Endothelial cell of umbilical vein (primary cell): ENCODE data around the gene ZDHHC16. TPM values are rescaled to one million over a fixed set of nuclear protein-coding genes. Genes with fewer than 3 reads are reported as not detected.

Experiments used
- BruUV-seq: library from RNA; stranded (reverse); fragments of 400-500 nt; replicated peaks from 2 replicates; lab custom pipeline; 2021; lab: Mats Ljungman, UMichigan
- CTCF ChIA-PET: fragments of 300-600, 350-600 bp; sonication (Branson Sonifier 250); formaldehyde crosslinking; loops from one replicate; lab custom pipeline; 2021; ENCODE audit warnings: antibody characterized with exemption, inconsistent platforms; lab: Charles Lee
- POLR2A ChIA-PET: fragments of 300-600, 350-600 bp; sonication (Branson Sonifier 250); formaldehyde crosslinking; loops from one replicate; lab custom pipeline; 2021; ENCODE audit warnings: antibody characterized with exemption, inconsistent platforms; lab: Charles Lee
- DNase-seq: peaks from one replicate; pipeline ENCODE4 v3.0.0-alpha.2; 2011; ENCODE audit warnings: low read depth, low spot score
- FAIRE-seq: peaks from 2 replicates; lab custom pipeline; 2011; peaks lifted over from hg19 to GRCh38; lab: Jason Lieb, UNC
- H2AFZ ChIP-seq: 2 replicates; pipeline ENCODE4 v1.6.0; 2012; ENCODE audit warnings: low read depth, low read length, control low read depth, inconsistent platforms
- H3K27ac ChIP-seq: 2 replicates; pipeline ENCODE4 v1.5.1; 2011; ENCODE audit warnings: low read depth, mild to moderate bottlenecking, control low read depth, low read length, moderate library complexity; ENCODE audit not compliant: insufficient read depth
- H3K27me3 ChIP-seq, 2 experiments: 2 replicates each; pipeline versions ENCODE4 v1.6.0 to v1.6.1; 2011; ENCODE audit warnings: low read length in 2 of 2, mixed read lengths in 1 of 2; ENCODE audit not compliant: control insufficient read depth in 2 of 2, insufficient read depth in 2 of 2
- H3K36me3 ChIP-seq, 2 experiments: 2 replicates in 1 of 2; 3 replicates in 1 of 2; pipeline ENCODE4 v1.5.1; 2011; ENCODE audit warnings: low read length in 2 of 2, mild to moderate bottlenecking in 1 of 2, moderate library complexity in 1 of 2; ENCODE audit not compliant: control insufficient read depth in 2 of 2, insufficient read depth in 2 of 2; ENCODE audit errors: extremely low read depth in 1 of 2
- H3K4me1 ChIP-seq: 3 replicates; pipeline ENCODE4 v1.5.1; 2011; ENCODE audit warnings: mild to moderate bottlenecking, low read length; ENCODE audit not compliant: control insufficient read depth, insufficient read depth; ENCODE audit errors: extremely low read depth
- H3K4me2 ChIP-seq: 2 replicates; pipeline ENCODE4 v1.6.1; 2011; ENCODE audit warnings: low read length, control low read depth, mixed read lengths; ENCODE audit not compliant: insufficient read depth
- H3K4me3 ChIP-seq, 3 experiments: fragments of 200-600 bp in 1 of 3; sonication (generic), shearing (Covaris generic) in 1 of 3; replicated peaks in 1 of 3; 2 replicates each; pipeline ENCODE4 v1.5.1; 2011 to 2016; ENCODE audit warnings: control low read depth in 3 of 3, low read length in 3 of 3, mild to moderate bottlenecking in 2 of 3, inconsistent platforms in 1 of 3, low read depth in 1 of 3, moderate library complexity in 1 of 3; ENCODE audit not compliant: insufficient read depth in 1 of 3
- H3K79me2 ChIP-seq: 2 replicates; pipeline ENCODE4 v1.6.0; 2012; ENCODE audit warnings: low read length, inconsistent platforms; ENCODE audit not compliant: control insufficient read depth, insufficient read depth
- H3K9ac ChIP-seq: replicated peaks from 2 replicates; pipeline ENCODE3; 2011; ENCODE audit warnings: low read length, control low read depth; ENCODE audit not compliant: insufficient read depth; ENCODE audit errors: extremely low read depth
- H3K9me1 ChIP-seq: replicated peaks from 3 replicates; pipeline ENCODE4 v1.6.0; 2011; ENCODE audit warnings: mild to moderate bottlenecking, low read length; ENCODE audit not compliant: control insufficient read depth, insufficient read depth; ENCODE audit errors: extremely low read depth
- H3K9me3 ChIP-seq: replicated peaks from 2 replicates; pipeline ENCODE4 v1.5.1; 2012; ENCODE audit warnings: low read length, inconsistent platforms; ENCODE audit not compliant: control insufficient read depth, insufficient read depth
- H4K20me1 ChIP-seq: replicated peaks from 2 replicates; pipeline ENCODE3; 2011; ENCODE audit warnings: mild to moderate bottlenecking, low read length; ENCODE audit not compliant: control insufficient read depth, insufficient read depth; ENCODE audit errors: extremely low read depth
- CTCF ChIP-seq, 2 donors: IDR thresholded peaks; 1 replicate in 1 of 2; 2 replicates in 1 of 2; pipeline ENCODE4 v1.5.1; 2011; ENCODE audit warnings: low read length in 2 of 2, mild to moderate bottlenecking in 2 of 2, moderate library complexity in 2 of 2, control low read depth in 1 of 2, inconsistent platforms in 1 of 2, low read depth in 1 of 2; ENCODE audit not compliant: insufficient read depth in 1 of 2; ENCODE audit errors: extremely low read depth in 1 of 2
- EZH2 ChIP-seq: IDR thresholded peaks from 2 replicates; pipeline ENCODE4 v1.6.1; 2012; ENCODE audit warnings: borderline replicate concordance, low read depth, mild to moderate bottlenecking, moderate library complexity, low read length, inconsistent platforms; ENCODE audit not compliant: severe bottlenecking
- FOS ChIP-seq: IDR thresholded peaks from 2 replicates; pipeline ENCODE4 v1.6.1; 2011; ENCODE audit warnings: mild to moderate bottlenecking, low read length, moderate library complexity, borderline replicate concordance; ENCODE audit not compliant: insufficient read depth
- GATA2 ChIP-seq: IDR thresholded peaks from 2 replicates; pipeline ENCODE4 v1.7.0; 2011; ENCODE audit warnings: low read depth, mild to moderate bottlenecking, moderate library complexity, mixed read lengths, low read length; ENCODE audit not compliant: insufficient read length, insufficient read depth
- JUN ChIP-seq: IDR thresholded peaks from 2 replicates; pipeline ENCODE4 v1.6.1; 2011; ENCODE audit warnings: borderline replicate concordance, low read depth; ENCODE audit not compliant: insufficient read length, insufficient read depth
- MAX ChIP-seq: IDR thresholded peaks from 2 replicates; pipeline ENCODE4 v1.6.1; 2011; ENCODE audit not compliant: insufficient read depth, insufficient read length
- MYC ChIP-seq: IDR thresholded peaks from one replicate; pipeline ENCODE4 v1.6.1; 2011; ENCODE audit warnings: mild to moderate bottlenecking, low read depth, low read length
- POLR2A ChIP-seq: IDR thresholded peaks from 2 replicates; pipeline ENCODE4 v1.6.1; 2012; ENCODE audit warnings: low read depth, mild to moderate bottlenecking, control low read depth, low read length
- POLR2AphosphoS5 ChIP-seq: IDR thresholded peaks from 2 replicates; pipeline ENCODE4 v1.6.1; 2012; ENCODE audit warnings: low read depth, mild to moderate bottlenecking, control low read depth, low read length, moderate library complexity; ENCODE audit not compliant: insufficient read depth
- dilution Hi-C: fragments of 300-500 bp; cut with MboI; formaldehyde crosslinking; loops from one replicate; pipeline ENCODE4 v1.15.0; 2019; ENCODE audit warnings: low sequenced_read_pairs; ENCODE audit not compliant: extremely low pct_ligation_motif_present
- intact Hi-C: fragments of 100-400 bp; cut with micrococcal nuclease; formaldehyde crosslinking; loops from one replicate; pipeline ENCODE4 v1.10.0; 2022
- polyA plus RNA-seq, 4 experiments: library from polyadenylated mRNA; depleted of rRNA in 3 of 4; stranded (reverse) in 3 of 4; unstranded in 1 of 4; fragments of >200 nt; gene quantifications; 2 replicates each; pipeline versions ENCODE4 v1.2.1 to v1.2.3, GENCODE V29; 2011 to 2012; ENCODE audit warnings: missing spikeins in 1 of 4
- total RNA-seq: library from RNA; stranded (reverse); gene quantifications from 2 replicates; pipeline ENCODE4 v1.2.3, GENCODE V29; 2021

The ZDHHC16 gene
- total and polyA plus RNA-seq, 2 donors (not counting 3 experiments of a cell fraction or from before 2014, with no cell fraction given), result 52.0 to 125 TPM

GRCh38 chr10:97445357-97445721 is 636 bp upstream of the ZDHHC16 start:
- intact Hi-C loops, result no loop called here

More at GRCh38 chr10:97445357-97445721, 636 bp upstream of the ZDHHC16 start:
- TSS peak; percentile 52 for BruUV-seq
- Histone ChIP-seq H3K9me3 (no peaks in the 10 kb centered on the region), H3K27me3 (no peaks in the 10 kb centered on the region), H3K4me3 (peak overlapping the region; percentile 41 to 96 (median 87)), H3K4me2 (peak overlapping the region; percentile 72), H3K27ac (no peak overlapping the region), H3K36me3 (peaks cover 1 to 5% of the 10 kb centered on the region in 2 experiments), H4K20me1 (no peaks in the 10 kb centered on the region), H3K4me1 (peaks cover 12% of the 10 kb centered on the region), H3K79me2 (peaks cover 44% of the 10 kb centered on the region), H3K9me1 (no peaks in the 10 kb centered on the region), H2AFZ (peak overlapping the region; percentile 30), H3K9ac (peak overlapping the region; percentile 27)
- ChIA-PET CTCF (no interaction called here), POLR2A (no interaction called here)
- dilution Hi-C loops, result no loop called here
- TF ChIP-seq EZH2 (no peak), GATA2 (no peak), JUN (no peak), POLR2AphosphoS5 (no peak), MAX (no peak), FOS (no peak), MYC (no peak), POLR2A (no peak), CTCF (IDR thresholded peaks at IDR 0.05; ENCODE audit: extremely low read depth in 1 of 2, insufficient read depth in 1 of 2, low read depth in 1 of 2, low read length in 2 of 2) (no peak)
- DNase-seq (no peak), FAIRE-seq (no peak)
